Tibial nerve (tissue), 4 donors: ENCODE measurements around the gene RFX4. TPM values are rescaled to one million over a fixed set of nuclear protein-coding genes. Genes with fewer than 3 reads are reported as not detected.

Experiments used
- DNase-seq, 2 donors: peaks; one replicate each; pipeline ENCODE4 v3.0.0-alpha.2; 2019; ENCODE audit warnings: low spot score in 2 of 2
- H3K27ac ChIP-seq, 4 donors: fragments of 200-600 bp; sonication (generic) in 3 of 4; one replicate each; pipeline ENCODE4 v1.5.1; 2017 to 2019; ENCODE audit warnings: mild to moderate bottlenecking in 1 of 4
- H3K27me3 ChIP-seq, 2 donors: fragments of 200-600 bp; sonication (generic) in 1 of 2; one replicate each; pipeline versions ENCODE4 v1.5.1 to v1.6.0; 2017 to 2019
- H3K36me3 ChIP-seq, 3 donors: fragments of 200-600 bp; sonication (generic); one replicate each; pipeline ENCODE4 v1.5.1; 2018 to 2019
- H3K4me1 ChIP-seq, 4 donors: fragments of 200-600 bp; sonication (generic) in 3 of 4; one replicate each; pipeline ENCODE4 v1.5.1; 2017 to 2019
- H3K4me3 ChIP-seq, 4 donors: fragments of 200-600 bp; sonication (generic) in 3 of 4; one replicate each; pipeline ENCODE4 v1.5.1; 2017 to 2019; ENCODE audit warnings: mild to moderate bottlenecking in 1 of 4, moderate library complexity in 1 of 4
- H3K9me3 ChIP-seq, 4 donors: fragments of 200-600 bp; sonication (generic) in 3 of 4; one replicate each; pipeline ENCODE4 v1.5.1; 2017 to 2019
- EP300 ChIP-seq, 2 donors: sonication (generic); formaldehyde crosslinking; IDR thresholded peaks; one replicate each; pipeline ENCODE4 v1.6.1; 2017; ENCODE audit warnings: antibody characterized with exemption in 2 of 2, mild to moderate bottlenecking in 1 of 2
- POLR2A ChIP-seq, 2 donors: fragments of 450-650 bp; IDR thresholded peaks; one replicate each; pipeline ENCODE4 v1.6.1; 2017; ENCODE audit warnings: antibody characterized with exemption in 2 of 2, mild to moderate bottlenecking in 2 of 2, moderate library complexity in 2 of 2
- WGBS, 2 donors: methylation state at CpG; one replicate each; pipeline ENCODE4 v1.1.5; 2018; 5-methylcytosine and 5-hydroxymethylcytosine counted together
- total RNA-seq, 4 donors: library from RNA; depleted of rRNA; stranded (reverse); fragments of >200 nt; gene quantifications; one replicate each; pipeline ENCODE4 v1.1.0, GENCODE V29; 2016
- TF ChIP-seq, protein P1 (sequence below), 5 experiments: fragments of 200-600 bp in 3 of 5; fragments of 450-650 bp in 2 of 5; sonication (generic) in 3 of 5; IDR thresholded peaks; one replicate each; pipeline ENCODE4 v1.5.1; 2016 to 2019; ENCODE audit warnings: antibody characterized with exemption in 5 of 5, mild to moderate bottlenecking in 3 of 5, moderate library complexity in 2 of 5

RFX4 gene
- total RNA-seq, 4 donors from 2014 or later, result not detected

DNA sequence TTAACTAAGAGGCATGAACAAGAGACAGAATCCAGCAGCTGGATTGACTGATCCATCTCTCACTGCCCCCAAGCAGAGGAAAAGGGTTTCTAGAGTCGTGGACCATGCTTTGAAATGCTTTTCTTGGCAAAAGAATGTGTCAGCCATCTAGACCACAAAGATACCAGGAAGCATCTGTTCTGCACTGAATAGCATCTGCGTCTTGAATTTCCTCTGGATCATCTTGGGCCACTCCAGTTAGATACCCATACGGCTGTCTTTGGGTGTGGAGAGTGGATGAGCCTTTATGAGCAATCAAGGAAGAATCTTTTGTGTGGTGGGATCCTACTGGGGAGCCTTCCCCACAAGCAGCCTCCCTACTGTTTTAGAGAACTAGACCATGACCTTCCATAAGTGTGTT is 16.0 kb upstream of the RFX4 start:
- Histone ChIP-seq H3K4me1 (no peaks in the 10 kb centered on the region), H3K27me3 (no peaks in the 10 kb centered on the region), H3K4me3 (no peak overlapping the region), H3K27ac (no peak overlapping the region), H3K9me3 (peaks cover 0 to 19% (median 0%) of the 10 kb centered on the region in 4 donors), H3K36me3 (no peaks in the 10 kb centered on the region)
- TF ChIP-seq POLR2A (IDR thresholded peaks at IDR 0.05), result no peak
- TF ChIP-seq, protein P1, sequence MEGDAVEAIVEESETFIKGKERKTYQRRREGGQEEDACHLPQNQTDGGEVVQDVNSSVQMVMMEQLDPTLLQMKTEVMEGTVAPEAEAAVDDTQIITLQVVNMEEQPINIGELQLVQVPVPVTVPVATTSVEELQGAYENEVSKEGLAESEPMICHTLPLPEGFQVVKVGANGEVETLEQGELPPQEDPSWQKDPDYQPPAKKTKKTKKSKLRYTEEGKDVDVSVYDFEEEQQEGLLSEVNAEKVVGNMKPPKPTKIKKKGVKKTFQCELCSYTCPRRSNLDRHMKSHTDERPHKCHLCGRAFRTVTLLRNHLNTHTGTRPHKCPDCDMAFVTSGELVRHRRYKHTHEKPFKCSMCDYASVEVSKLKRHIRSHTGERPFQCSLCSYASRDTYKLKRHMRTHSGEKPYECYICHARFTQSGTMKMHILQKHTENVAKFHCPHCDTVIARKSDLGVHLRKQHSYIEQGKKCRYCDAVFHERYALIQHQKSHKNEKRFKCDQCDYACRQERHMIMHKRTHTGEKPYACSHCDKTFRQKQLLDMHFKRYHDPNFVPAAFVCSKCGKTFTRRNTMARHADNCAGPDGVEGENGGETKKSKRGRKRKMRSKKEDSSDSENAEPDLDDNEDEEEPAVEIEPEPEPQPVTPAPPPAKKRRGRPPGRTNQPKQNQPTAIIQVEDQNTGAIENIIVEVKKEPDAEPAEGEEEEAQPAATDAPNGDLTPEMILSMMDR (IDR thresholded peaks at IDR 0.05), result no peak
- TF ChIP-seq EP300 (IDR thresholded peaks at IDR 0.05), result no peak
- 57 to 70% methylated on average over 3 of the region's 3 CpGs for WGBS, 2 donors
- no peak for DNase-seq

DNA sequence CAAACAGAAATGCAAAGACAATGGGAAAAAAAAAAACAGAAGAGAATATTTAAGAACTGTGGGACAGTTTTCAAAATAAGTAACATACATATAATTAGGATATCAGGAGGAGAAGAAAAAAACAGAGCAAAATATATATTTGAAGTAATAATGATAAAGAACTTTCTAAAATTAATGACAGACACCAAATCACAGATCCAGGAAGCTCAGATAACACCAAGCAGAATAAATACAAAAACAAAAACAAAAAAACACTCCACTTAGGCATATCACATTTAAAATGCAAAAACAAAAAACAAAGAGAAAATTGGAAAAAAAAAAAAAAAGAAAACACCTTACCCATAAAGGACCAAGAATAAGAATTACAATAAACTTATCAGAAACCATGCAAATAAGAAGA is 9.6 kb upstream of the RFX4 start:
- no peaks in the 10 kb centered on the region for H3K4me1 ChIP-seq

DNA sequence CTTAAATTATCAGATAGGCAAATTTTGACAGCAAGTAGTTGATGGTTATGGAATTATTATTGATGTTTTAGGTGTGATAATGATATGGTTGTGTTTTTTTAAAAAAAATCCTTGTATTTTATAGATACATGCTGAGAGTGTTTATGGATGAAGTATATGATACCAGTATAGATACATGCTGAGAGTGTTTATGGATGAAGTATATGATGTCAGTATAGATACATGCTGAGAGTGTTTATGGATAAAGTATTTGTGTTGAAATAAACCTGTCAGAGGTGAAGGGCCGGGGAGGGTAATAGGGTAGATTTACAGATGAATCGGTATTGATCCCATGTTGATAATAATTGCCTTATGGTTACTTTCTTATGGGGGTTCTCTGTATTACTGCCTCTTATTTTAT is 6.0 kb upstream of the RFX4 start:
- 81 to 90% methylated on average over 2 of the region's 2 CpGs for WGBS, 2 donors
- DNase-seq, result no peak
- H3K27me3 ChIP-seq, result peaks cover 0 to 46% of the 10 kb centered on the region in 2 donors
- no peaks in the 10 kb centered on the region for H3K9me3 ChIP-seq
- H3K27ac ChIP-seq, result no peak overlapping the region
- no peak overlapping the region for H3K4me3 ChIP-seq
- TF ChIP-seq, protein P1 (IDR thresholded peaks at IDR 0.05), result no peak
- TF ChIP-seq EP300 (IDR thresholded peaks at IDR 0.05), result no peak
- H3K4me1 ChIP-seq, result peaks cover 0 to 16% (median 10%) of the 10 kb centered on the region in 4 donors
- no peaks in the 10 kb centered on the region for H3K36me3 ChIP-seq

More for the DNA sequence above, 9.6 kb upstream of the RFX4 start:
- H3K4me3 ChIP-seq, result no peak overlapping the region
- H3K27ac ChIP-seq, result no peak overlapping the region
- peaks cover 0 to 14% (median 0%) of the 10 kb centered on the region in 4 donors for H3K9me3 ChIP-seq
- DNase-seq, result no peak
- no peaks in the 10 kb centered on the region for H3K36me3 ChIP-seq
- TF ChIP-seq, protein P1 (IDR thresholded peaks at IDR 0.05), result no peak
- TF ChIP-seq POLR2A (IDR thresholded peaks at IDR 0.05) (no peak), EP300 (IDR thresholded peaks at IDR 0.05) (no peak)
- peaks cover 0 to 10% of the 10 kb centered on the region in 2 donors for H3K27me3 ChIP-seq

DNA sequence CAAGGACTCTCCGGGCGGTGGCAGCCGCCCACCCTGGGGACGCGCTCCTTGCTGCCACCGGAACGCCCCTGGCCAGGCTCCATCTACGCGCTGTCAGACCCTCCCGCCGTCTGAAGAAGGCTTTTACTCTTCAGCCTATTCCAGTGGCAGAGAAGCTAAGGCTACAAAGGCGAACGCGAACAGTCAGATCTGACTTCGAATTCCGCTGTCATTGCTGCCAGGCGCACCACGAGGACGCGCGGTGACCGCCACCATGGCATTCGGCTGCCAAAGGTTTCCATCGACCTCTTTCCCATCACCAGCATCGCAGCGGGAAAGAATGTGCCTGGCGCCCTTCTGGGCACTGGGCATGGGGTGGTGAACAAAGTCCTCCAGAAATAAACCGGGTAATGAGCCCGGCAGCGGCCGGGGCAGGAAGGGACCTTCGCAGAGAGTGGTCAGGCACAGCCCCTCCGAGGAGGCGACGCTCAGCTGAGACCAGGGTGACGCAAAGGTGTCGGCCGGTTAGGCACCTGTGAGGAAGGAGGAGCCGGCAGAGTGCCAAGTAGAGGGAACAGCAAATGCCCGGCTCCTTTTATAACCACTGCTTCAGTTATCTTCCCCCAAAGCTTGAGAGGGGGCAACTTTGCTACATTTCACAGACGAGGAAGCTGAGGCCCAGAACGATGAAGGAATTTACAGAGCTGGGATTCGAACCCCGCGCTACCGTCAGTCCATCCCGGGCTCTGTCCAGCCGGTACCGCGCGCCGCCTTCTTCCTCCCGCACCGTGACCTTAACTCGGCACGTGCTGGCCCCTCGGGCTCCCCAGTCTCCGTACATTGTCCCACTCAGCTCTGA is 1.9 kb upstream of the RFX4 start:
- Histone ChIP-seq H3K4me1 (peaks cover 0 to 57% (median 34%) of the 10 kb centered on the region in 4 donors), H3K4me3 (peak overlapping the region in 2 of 4 donors; percentile 15 to 51), H3K27me3 (peaks cover 0 to 87% of the 10 kb centered on the region in 2 donors), H3K36me3 (no peaks in the 10 kb centered on the region), H3K9me3 (no peaks in the 10 kb centered on the region), H3K27ac (no peak overlapping the region)
- DNase-seq, result no peak
- 4 to 9% methylated on average over 46 to 49 of the region's 58 CpGs for WGBS, 2 donors
- TF ChIP-seq POLR2A (IDR thresholded peaks at IDR 0.05) (no peak), EP300 (IDR thresholded peaks at IDR 0.05) (no peak)
- TF ChIP-seq, protein P1 (IDR thresholded peaks at IDR 0.05), result no peak

DNA sequence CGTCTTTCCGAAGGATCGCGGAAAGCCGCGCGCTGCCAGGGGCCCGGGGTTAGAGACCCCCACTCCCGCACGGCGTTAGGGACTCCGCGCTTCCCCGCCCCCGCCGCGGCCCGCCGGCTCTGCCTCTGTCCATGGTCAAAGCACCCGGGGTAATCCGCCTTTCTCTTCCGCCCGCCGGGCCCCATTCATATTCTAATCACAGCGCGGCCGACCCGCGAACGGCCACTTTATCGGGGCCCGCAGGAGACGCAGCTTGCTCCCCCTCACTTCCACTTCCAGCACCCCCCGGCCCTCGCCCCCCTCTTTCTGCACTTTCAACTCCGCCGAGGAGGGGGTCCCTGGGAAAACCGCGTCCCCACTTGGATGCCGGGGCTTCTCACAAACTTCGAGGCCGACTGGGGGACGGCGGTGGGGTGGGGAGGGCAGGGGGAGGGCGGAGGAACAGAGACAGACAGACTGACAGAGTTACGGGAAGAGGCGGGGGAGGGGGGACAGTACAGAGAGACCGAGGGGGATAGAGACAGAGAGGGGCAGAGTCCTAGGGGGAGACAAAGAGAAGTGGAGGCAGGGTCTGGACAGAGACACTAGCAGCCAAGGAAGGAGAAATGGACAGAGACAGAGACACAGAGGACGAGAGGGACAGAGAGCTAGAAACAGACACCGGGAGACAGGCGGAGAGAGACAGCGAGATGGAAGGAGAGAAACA is 1.1 kb upstream of the RFX4 start:
- Histone ChIP-seq H3K27ac (no peak overlapping the region), H3K9me3 (no peaks in the 10 kb centered on the region), H3K36me3 (no peaks in the 10 kb centered on the region), H3K4me1 (peaks cover 0 to 65% (median 42%) of the 10 kb centered on the region in 4 donors), H3K4me3 (peak overlapping the region in 2 of 4 donors; percentile 15 to 51), H3K27me3 (peaks cover 0 to 95% of the 10 kb centered on the region in 2 donors)
- TF ChIP-seq POLR2A (IDR thresholded peaks at IDR 0.05) (no peak), EP300 (IDR thresholded peaks at IDR 0.05) (no peak)
- TF ChIP-seq, protein P1 (IDR thresholded peaks at IDR 0.05), result no peak
- DNase-seq, result no peak
- WGBS, 2 donors, result 1 to 3% methylated on average over 36 to 49 of the region's 52 CpGs
